H1 (cell line): ENCODE results near the gene SLC6A20. TPM values are rescaled to one million over a fixed set of nuclear protein-coding genes. Genes with fewer than 3 reads are reported as not detected.

ENCODE experiments used
- JUND ChIP-seq: IDR thresholded peaks from 2 replicates; pipeline ENCODE4 v1.6.1; 2011; ENCODE audit warnings: mild to moderate bottlenecking, improper control_type of control experiment, low read length
- TBP ChIP-seq: IDR thresholded peaks from 2 replicates; pipeline ENCODE4 v1.6.1; 2011; ENCODE audit warnings: low read depth, low read length, improper control_type of control experiment
- USF2 ChIP-seq: IDR thresholded peaks from 2 replicates; pipeline ENCODE4 v1.6.1; 2011; ENCODE audit warnings: low read length, improper control_type of control experiment
- ZNF274 ChIP-seq: IDR thresholded peaks from 2 replicates; pipeline ENCODE4 v1.7.0; 2012; ENCODE audit warnings: low read length, borderline replicate concordance; ENCODE audit errors: extremely low read depth
- polyA plus RNA-seq, 7 experiments: library from polyadenylated mRNA; depleted of rRNA in 3 of 7; stranded (reverse) in 5 of 7; unstranded in 2 of 7; fragments of >200 nt in 5 of 7; fragments of 200-250 nt in 2 of 7; gene quantifications; 1 replicate in 5 of 7; 2 replicates in 1 of 7; 4 replicates in 1 of 7; pipeline versions ENCODE4 v1.2.1 to v1.2.3, GENCODE V29; 2011 to 2013; ENCODE audit warnings: missing spikeins in 2 of 7, mixed read lengths in 2 of 7
- total RNA-seq: library from RNA; stranded (reverse); fragmentation: NEBNext Ultra II Directional; extraction: Animal tissue kit (Norgen Biotek cat#: 25700); gene quantifications from 2 replicates; pipeline ENCODE4 v1.2.1, GENCODE V29; 2021

Gene SLC6A20
- total and polyA plus RNA-seq, 2 of the 8 experiments (the other 6 are each of a cell fraction or from before 2014, with no cell fraction given): 0.05 TPM; not detected in 1

GRCh38 chr3:45754461-45754860, 41.9 kb downstream of the SLC6A20 start (continued):
- TF ChIP-seq TBP: no peak
- no peak for TF ChIP-seq JUND
- no peak for TF ChIP-seq ZNF274
- TF ChIP-seq USF2: no peak
